ENCODE results near the gene AFAP1. TPM values are rescaled to one million over a fixed set of nuclear protein-coding genes. Genes with fewer than 3 reads are reported as not detected.

AFAP1 gene
- total and polyA plus RNA-seq, 8 donors, result 23.6 to 31.4 (median 27.4) TPM

- no peak for ATAC-seq
- Histone ChIP-seq H3K27me3 (no peaks in the 10 kb centered on the region), H3K36me3 (no peaks in the 10 kb centered on the region), H3K9me3 (no peaks in the 10 kb centered on the region), H3K27ac (no peak overlapping the region), H3K4me3 (no peak overlapping the region), H3K4me1 (peaks cover 0 to 6% of the 10 kb centered on the region in 2 donors)
- no peak for TF ChIP-seq CTCF (IDR thresholded peaks at IDR 0.05)
- intact Hi-C loops (cut with DNase I), result no loop called here
- peak in 1 of 4 donors; percentile 70 for DNase-seq
These were observed 186.4 kb downstream of the AFAP1 start for GRCh38 chr4:7753271-7753670.

- DNase-seq (no peak), ATAC-seq (no peak)
- Histone ChIP-seq H3K27ac (no peak overlapping the region), H3K9me3 (no peaks in the 10 kb centered on the region), H3K4me3 (no peak overlapping the region), H3K4me1 (peaks cover 0 to 6% of the 10 kb centered on the region in 2 donors), H3K36me3 (no peaks in the 10 kb centered on the region), H3K27me3 (no peaks in the 10 kb centered on the region)
- intact Hi-C loops (cut with DNase I), result no loop called here
- no peak for TF ChIP-seq CTCF (IDR thresholded peaks at IDR 0.05)
These were observed 187.0 kb downstream of the AFAP1 start for GRCh38 chr4:7752649-7753048.

GRCh38 chr4:7750972-7751371 lies 188.7 kb downstream of the AFAP1 start:
- intact Hi-C loops (cut with DNase I), result no loop called here
- Histone ChIP-seq H3K4me3 (no peak overlapping the region), H3K27me3 (no peaks in the 10 kb centered on the region), H3K9me3 (no peaks in the 10 kb centered on the region), H3K4me1 (peaks cover 0 to 6% of the 10 kb centered on the region in 2 donors), H3K27ac (peak overlapping the region in 1 of 2 donors; percentile 45), H3K36me3 (no peaks in the 10 kb centered on the region)
- no peak for TF ChIP-seq CTCF (IDR thresholded peaks at IDR 0.05)
- DNase-seq (no peak), ATAC-seq (no peak)

GRCh38 chr4:7750523-7750922 lies 189.1 kb downstream of the AFAP1 start:
- H3K4me3 ChIP-seq, result no peak overlapping the region
- H3K27ac ChIP-seq, result peak overlapping the region in 1 of 2 donors; percentile 45
- no peaks in the 10 kb centered on the region for H3K9me3 ChIP-seq
- no peak for TF ChIP-seq CTCF (IDR thresholded peaks at IDR 0.05)
- peak in 2 of 4 donors; percentile 22 to 27 for DNase-seq
- ATAC-seq, result peak; percentile 84
- H3K36me3 ChIP-seq, result no peaks in the 10 kb centered on the region
- no peaks in the 10 kb centered on the region for H3K27me3 ChIP-seq
- H3K4me1 ChIP-seq, result peaks cover 0 to 6% of the 10 kb centered on the region in 2 donors
- intact Hi-C loops (cut with DNase I), result no loop called here

GRCh38 chr4:7747566-7747965 lies 192.1 kb downstream of the AFAP1 start:
- intact Hi-C loops (cut with DNase I), result no loop called here
- Histone ChIP-seq H3K36me3 (no peaks in the 10 kb centered on the region), H3K4me1 (peaks cover 0 to 19% of the 10 kb centered on the region in 2 donors), H3K27me3 (no peaks in the 10 kb centered on the region), H3K4me3 (no peak overlapping the region), H3K9me3 (no peaks in the 10 kb centered on the region), H3K27ac (no peak overlapping the region)
- no peak for TF ChIP-seq CTCF (IDR thresholded peaks at IDR 0.05)
- DNase-seq (peak in 1 of 4 donors; percentile 43), ATAC-seq (no peak)

All from left lung (tissue), 10 donors.